Activated T-helper 17 cell treated with anti-CD3 and anti-CD28 coated beads, Interleukin-2, amount 50 U/mL, for 72 hours (primary cell): ENCODE measurements around the gene HSD17B8. TPM values are rescaled to one million over a fixed set of nuclear protein-coding genes. Genes with fewer than 3 reads are reported as not detected.
A peak's percentile ranks its signal among the peaks of the same experiment; 100 is the strongest.

Experiments
- ATAC-seq: fragments of 150-1000 bp; cut with Tn5 transposase; replicated peaks from 2 replicates; pipeline ENCODE4 v1.10.0; 2021; ENCODE audit warnings: mild to moderate bottlenecking, moderate library complexity
- H3K27ac Mint-ChIP-seq: one replicate; pipeline ENCODE4 v1.8.0; 2022; ENCODE audit warnings: mixed read lengths
- H3K27me3 Mint-ChIP-seq: one replicate; pipeline ENCODE4 v1.8.0; 2022; ENCODE audit warnings: mixed read lengths
- H3K36me3 Mint-ChIP-seq: one replicate; pipeline ENCODE4 v1.8.0; 2022; ENCODE audit warnings: low read depth, mild to moderate bottlenecking, mixed read lengths
- H3K4me1 Mint-ChIP-seq: one replicate; pipeline ENCODE4 v1.8.0; 2022; ENCODE audit warnings: mixed read lengths
- H3K4me3 Mint-ChIP-seq: one replicate; pipeline ENCODE4 v1.8.0; 2022; ENCODE audit warnings: mild to moderate bottlenecking, mixed read lengths
- H3K9me3 Mint-ChIP-seq: one replicate; pipeline ENCODE4 v1.8.0; 2022; ENCODE audit warnings: mixed read lengths
- total RNA-seq, 2 donors: library from RNA; stranded (reverse); gene quantifications; one replicate each; pipeline ENCODE4 v1.2.3, GENCODE V29; 2022

The HSD17B8 gene
- total RNA-seq, 2 donors from 2014 or later = 3.4 to 13.1 TPM

GRCh38 chr6:33248932-33249731 lies 44.7 kb downstream of the HSD17B8 start:
- Mint-ChIP-seq H3K4me3 (peak overlapping the region; percentile 87), H3K9me3 (no peaks in the 10 kb centered on the region), H3K27ac (peak overlapping the region; percentile 93), H3K27me3 (peaks cover under 1% of the 10 kb centered on the region), H3K36me3 (peaks cover 43% of the 10 kb centered on the region), H3K4me1 (peaks cover 31% of the 10 kb centered on the region)
- peak; percentile 90 for ATAC-seq

GRCh38 chr6:33249732-33250630 lies 45.5 kb downstream of the HSD17B8 start:
- no peaks in the 10 kb centered on the region for H3K27me3 Mint-ChIP-seq
- peaks cover 31% of the 10 kb centered on the region for H3K4me1 Mint-ChIP-seq
- H3K27ac Mint-ChIP-seq = peak overlapping the region; percentile 93
- H3K4me3 Mint-ChIP-seq = peak overlapping the region; percentile 87
- no peaks in the 10 kb centered on the region for H3K9me3 Mint-ChIP-seq
- peaks cover 47% of the 10 kb centered on the region for H3K36me3 Mint-ChIP-seq
- ATAC-seq = peak; percentile 13

- Mint-ChIP-seq H3K36me3 (peaks cover 50% of the 10 kb centered on the region), H3K27me3 (no peaks in the 10 kb centered on the region), H3K4me1 (peaks cover 31% of the 10 kb centered on the region), H3K4me3 (peak overlapping the region; percentile 87), H3K9me3 (no peaks in the 10 kb centered on the region), H3K27ac (peak overlapping the region; percentile 93)
- ATAC-seq = no peak
Measured at GRCh38 chr6:33250731-33251130, 46.3 kb downstream of the HSD17B8 start.

GRCh38 chr6:33251395-33252012 lies 47.0 kb downstream of the HSD17B8 start:
- H3K27ac Mint-ChIP-seq = peak overlapping the region; percentile 93
- H3K4me1 Mint-ChIP-seq = peaks cover 31% of the 10 kb centered on the region
- no peaks in the 10 kb centered on the region for H3K9me3 Mint-ChIP-seq
- peaks cover 56% of the 10 kb centered on the region for H3K36me3 Mint-ChIP-seq
- peak overlapping the region; percentile 87 for H3K4me3 Mint-ChIP-seq
- ATAC-seq = no peak
- H3K27me3 Mint-ChIP-seq = no peaks in the 10 kb centered on the region

- H3K27me3 Mint-ChIP-seq = no peaks in the 10 kb centered on the region
Measured at GRCh38 chr6:33252759-33253158, 48.3 kb downstream of the HSD17B8 start.

GRCh38 chr6:33254591-33254990 lies 50.1 kb downstream of the HSD17B8 start:
- H3K27ac Mint-ChIP-seq = no peak overlapping the region
- H3K27me3 Mint-ChIP-seq = no peaks in the 10 kb centered on the region
- H3K9me3 Mint-ChIP-seq = no peaks in the 10 kb centered on the region
- no peak overlapping the region for H3K4me3 Mint-ChIP-seq
- no peak for ATAC-seq
- peaks cover 75% of the 10 kb centered on the region for H3K36me3 Mint-ChIP-seq
- H3K4me1 Mint-ChIP-seq = peaks cover 25% of the 10 kb centered on the region

More at GRCh38 chr6:33252759-33253158, 48.3 kb downstream of the HSD17B8 start:
- Mint-ChIP-seq H3K27ac (peak overlapping the region; percentile 66), H3K9me3 (no peaks in the 10 kb centered on the region), H3K4me3 (no peak overlapping the region), H3K4me1 (peaks cover 31% of the 10 kb centered on the region), H3K36me3 (peaks cover 65% of the 10 kb centered on the region)
- no peak for ATAC-seq

Other genes starting within 250 kb of the HSD17B8 start
- 100 to 1,000 TPM; 229 to 281 TPM for gene BRD2, start 236.1 kb upstream of the HSD17B8 start, total RNA-seq
- gene HLA-DOA, start 195.1 kb upstream of the HSD17B8 start, total RNA-seq = 1 to 10 TPM in 1 of 2 donors, under 1 TPM in 1; 0.56 to 7.8 TPM
- 100 to 1,000 TPM in 1 of 2 donors, 10 to 100 TPM in 1; 40.5 to 136 TPM for gene HLA-DPA1, start 131.0 kb upstream of the HSD17B8 start, total RNA-seq
- gene HLA-DPB1, start 128.7 kb upstream of the HSD17B8 start, total RNA-seq = 10 to 100 TPM; 21.4 to 69.1 TPM
- gene COL11A2, start 12.2 kb upstream of the HSD17B8 start, total RNA-seq = 1 to 10 TPM; 1.2 to 3.3 TPM
- gene RXRB, start 4.0 kb upstream of the HSD17B8 start, total RNA-seq = 10 to 100 TPM; 31.0 to 68.7 TPM
- 10 to 100 TPM; 50.5 to 65.0 TPM for gene SLC39A7, start 3.8 kb upstream of the HSD17B8 start, total RNA-seq
- 10 to 100 TPM; 22.7 to 25.1 TPM for gene RING1, start 3.8 kb downstream of the HSD17B8 start, total RNA-seq
- gene VPS52, start 67.2 kb downstream of the HSD17B8 start, total RNA-seq = 10 to 100 TPM; 42.5 to 43.2 TPM
- gene RPS18, start 67.4 kb downstream of the HSD17B8 start, total RNA-seq = 1,000 to 10,000 TPM; 3,349 to 4,633 TPM
- gene B3GALT4, start 72.5 kb downstream of the HSD17B8 start, total RNA-seq = 1 to 10 TPM; 4.0 to 5.8 TPM
- 10 to 100 TPM; 51.2 to 98.7 TPM for gene WDR46, start 84.6 kb downstream of the HSD17B8 start, total RNA-seq
- 10 to 100 TPM; 57.9 to 81.2 TPM for gene PFDN6, start 84.9 kb downstream of the HSD17B8 start, total RNA-seq
- 10 to 100 TPM; 37.7 to 73.4 TPM for gene RGL2, start 94.3 kb downstream of the HSD17B8 start, total RNA-seq
- 100 to 1,000 TPM; 176 to 194 TPM for gene TAPBP, start 109.4 kb downstream of the HSD17B8 start, total RNA-seq
- 10 to 100 TPM in 1 of 2 donors, 1 to 10 TPM in 1; 6.9 to 20.0 TPM for gene ZBTB22, start 113.1 kb downstream of the HSD17B8 start, total RNA-seq
- 10 to 100 TPM; 62.2 to 77.3 TPM for gene DAXX, start 118.3 kb downstream of the HSD17B8 start, total RNA-seq
- gene KIFC1, start 187.2 kb downstream of the HSD17B8 start, total RNA-seq = 100 to 1,000 TPM; 101 to 108 TPM
- gene PHF1, start 206.4 kb downstream of the HSD17B8 start, total RNA-seq = 100 to 1,000 TPM in 1 of 2 donors, 10 to 100 TPM in 1; 27.2 to 133 TPM
- 100 to 1,000 TPM; 163 to 248 TPM for gene CUTA, start 213.5 kb downstream of the HSD17B8 start, total RNA-seq
- 100 to 1,000 TPM in 1 of 2 donors, 10 to 100 TPM in 1; 43.2 to 156 TPM for gene SYNGAP1, start 215.4 kb downstream of the HSD17B8 start, total RNA-seq
- 10 to 100 TPM; 11.6 to 12.5 TPM for gene ZBTB9, start 249.9 kb downstream of the HSD17B8 start, total RNA-seq